ENCODE data around the gene MST1R. TPM values are rescaled to one million over a fixed set of nuclear protein-coding genes. Genes with fewer than 3 reads are reported as not detected.

MST1R gene
- total RNA-seq, 2 experiments from 2014 or later: 0.38 to 0.82 TPM

- BruUV-seq (replicated peaks): no TSS peak
- Histone ChIP-seq H4K20me1 (ENCODE audit: insufficient read depth, low read length) (no peaks in the 10 kb centered on the region), H3K4me2 (ENCODE audit: low read length) (peak overlapping the region; percentile 19; the same call in 1 of the 2 replicates), H2AFZ (ENCODE audit: low read length) (no peak overlapping the region), H3K4me1 (ENCODE audit: insufficient read depth, low read length, poor library complexity, severe bottlenecking) (peaks cover 27% of the 10 kb centered on the region), H3K9me3 (ENCODE audit: low read length) (no peaks in the 10 kb centered on the region), H3K79me2 (ENCODE audit: insufficient read depth, low read depth, low read length) (no peaks in the 10 kb centered on the region), H3K27ac (ENCODE audit: low read depth, low read length, poor library complexity, severe bottlenecking) (no peak overlapping the region), H3K36me3 (ENCODE audit: insufficient read depth, low read length) (no peaks in the 10 kb centered on the region), H3K9me2 (ENCODE audit: insufficient read depth, low read length) (no peaks in the 10 kb centered on the region), H3K4me3 (ENCODE audit: low read depth, low read length, poor library complexity, severe bottlenecking) (no peak overlapping the region)
- POLR2A ChIA-PET: interaction anchor here (0.5 to 1.4 kb wide), 2 partner anchors 53 to 97 kb away, joined by 3 to 7 read pairs; no protein-coding TSS in a partner anchor
- TF ChIP-seq CTCF (conservative IDR thresholded peaks at IDR 0.05; ENCODE audit: low read length) (no peak), EZH2phosphoT487 (IDR thresholded peaks at IDR 0.05; ENCODE audit: borderline replicate concordance, low read depth, low read length) (no peak)
- CTCF ChIA-PET (ENCODE audit: unreplicated experiment): no interaction called here
- no peak for DNase-seq (ENCODE audit: low spot score)
- intact Hi-C loops (cut with micrococcal nuclease; ENCODE audit: unreplicated experiment): loop anchor here (5.0 kb wide), 1 partner anchor 45 kb away; the partner anchor contains the start of gene TRAIP
These were observed 945 bp downstream of the MST1R start for GRCh38 chr3:49902511-49903345.

GRCh38 chr3:49901366-49902339 lies 2.0 kb downstream of the MST1R start:
- TF ChIP-seq EZH2phosphoT487 (IDR thresholded peaks at IDR 0.05; ENCODE audit: borderline replicate concordance, low read depth, low read length) (no peak), CTCF (conservative IDR thresholded peaks at IDR 0.05; ENCODE audit: low read length) (no peak)
- Histone ChIP-seq H3K4me3 (ENCODE audit: low read depth, low read length, poor library complexity, severe bottlenecking) (no peak overlapping the region), H3K4me1 (ENCODE audit: insufficient read depth, low read length, poor library complexity, severe bottlenecking) (peaks cover 27% of the 10 kb centered on the region), H3K79me2 (ENCODE audit: insufficient read depth, low read depth, low read length) (no peaks in the 10 kb centered on the region), H3K36me3 (ENCODE audit: insufficient read depth, low read length) (no peaks in the 10 kb centered on the region), H2AFZ (ENCODE audit: low read length) (no peak overlapping the region), H4K20me1 (ENCODE audit: insufficient read depth, low read length) (no peaks in the 10 kb centered on the region), H3K4me2 (ENCODE audit: low read length) (no peak overlapping the region), H3K9me2 (ENCODE audit: insufficient read depth, low read length) (no peaks in the 10 kb centered on the region), H3K9me3 (ENCODE audit: low read length) (no peaks in the 10 kb centered on the region), H3K27ac (ENCODE audit: low read depth, low read length, poor library complexity, severe bottlenecking) (no peak overlapping the region)
- ChIA-PET POLR2A (interaction anchor here (0.5 to 1.4 kb wide), 3 partner anchors 46 to 96 kb away, joined by 3 to 7 read pairs (median 4); no protein-coding TSS in a partner anchor), CTCF (ENCODE audit: unreplicated experiment) (interaction anchor here (0.9 to 1.7 kb wide), 2 partner anchors 8 to 15 kb away, joined by 3 to 5 read pairs; no protein-coding TSS in a partner anchor)
- no TSS peak for BruUV-seq (replicated peaks)
- DNase-seq (ENCODE audit: low spot score): no peak
- intact Hi-C loops (cut with micrococcal nuclease; ENCODE audit: unreplicated experiment): loop anchor here (5.0 kb wide), 1 partner anchor 44 kb away; the partner anchor contains the start of gene TRAIP
